Measurements from ENCODE around the gene PGLYRP2. TPM values are rescaled to one million over a fixed set of nuclear protein-coding genes. Genes with fewer than 3 reads are reported as not detected.

PGLYRP2 gene
- total and polyA plus RNA-seq, 2 of the 13 experiments (the other 11 are each of a cell fraction or from before 2014, with no cell fraction given) = 0.04 to 1.0 TPM

DNA sequence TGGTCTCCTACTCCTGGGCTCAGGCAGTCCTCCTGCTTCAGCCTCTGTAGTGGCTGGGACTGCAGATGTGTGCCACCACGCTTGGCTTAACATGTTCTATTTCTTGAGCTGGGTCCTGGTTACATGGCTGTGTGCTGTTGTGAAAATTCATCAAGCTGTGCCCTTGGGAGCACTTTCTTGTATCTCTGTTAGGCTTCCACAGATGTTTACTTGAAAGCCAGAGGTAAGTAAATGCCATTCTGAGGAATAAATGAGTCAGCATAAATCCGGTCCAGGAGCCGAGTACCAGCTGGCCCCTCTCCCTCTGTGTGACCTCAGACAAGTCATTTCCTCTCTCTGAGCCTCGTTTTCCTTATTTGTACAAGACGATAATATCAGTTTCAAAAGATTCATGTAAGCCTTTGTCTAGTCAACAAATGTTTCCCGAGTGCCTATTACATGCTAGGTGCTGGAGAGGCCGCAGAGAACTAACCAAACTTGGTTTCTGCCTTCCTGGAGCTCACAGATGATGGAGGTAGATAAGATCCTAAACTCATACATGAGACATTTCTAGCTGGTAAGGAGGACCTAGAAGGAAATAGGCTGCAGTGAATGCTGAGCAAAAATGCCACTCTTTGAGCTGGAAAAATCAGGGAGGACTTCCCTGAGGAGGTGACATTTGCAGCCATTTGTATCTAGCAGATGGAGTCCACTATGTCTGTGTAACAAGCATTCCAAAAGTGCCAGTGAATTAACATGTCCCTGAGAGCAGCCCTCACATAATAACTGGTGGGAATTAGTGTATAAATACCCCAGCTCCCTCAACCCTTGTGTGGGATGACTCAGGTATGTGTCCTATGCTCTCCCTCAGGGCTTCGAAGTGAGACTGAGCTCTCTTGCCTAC, 12.2 kb downstream of the PGLYRP2 start:
- H3K4me3 ChIP-seq (replicated peaks in 1 of 3; ENCODE audit: insufficient read depth in 1 of 3, low read depth in 2 of 3, low read length in 3 of 3) = no peak overlapping the region
- H3K9ac ChIP-seq (ENCODE audit: insufficient read depth, low read depth, low read length) = no peak overlapping the region
- in situ Hi-C loops (cut with HindIII; ENCODE audit: extremely low pct_ligation_motif_present, low pct_unique_long_range_greater_than_20kb) (no loop called here), intact Hi-C loops (cut with micrococcal nuclease; ENCODE audit: unreplicated experiment) (no loop called here)
- H4K20me1 ChIP-seq (ENCODE audit: insufficient read depth, low read length) = no peaks in the 10 kb centered on the region
- ChIA-PET POLR2A (no interaction called here), CTCF (ENCODE audit: low intra/inter-chr PET ratio, low total read pairs) (no interaction called here)
- no peaks in the 10 kb centered on the region for H3K27me3 ChIP-seq (ENCODE audit: control insufficient read depth in 1 of 2, insufficient read depth in 2 of 2, low read length in 2 of 2)
- FAIRE-seq = no peak
- ATAC-seq = no peak
- H2AFZ ChIP-seq (ENCODE audit: low read length) = no peak overlapping the region
- no peak overlapping the region for H3K4me2 ChIP-seq (ENCODE audit: low read depth, low read length)
- H3K36me3 ChIP-seq (replicated peaks in 1 of 2; ENCODE audit: control insufficient read depth in 1 of 2, insufficient read depth in 2 of 2, low read length in 2 of 2) = no peaks in the 10 kb centered on the region
- H3K79me2 ChIP-seq (ENCODE audit: insufficient read depth, low read length) = no peaks in the 10 kb centered on the region
- H3K4me1 ChIP-seq (ENCODE audit: insufficient read depth, low read length) = peaks cover 33% of the 10 kb centered on the region
- no peak overlapping the region for H3K27ac ChIP-seq (ENCODE audit: extremely low read length, insufficient read depth, low read length)
- no peaks in the 10 kb centered on the region for H3K9me3 ChIP-seq (ENCODE audit: low read length)
- no peak for DNase-seq (ENCODE audit: low spot score)
- no TSS peak for BruUV-seq (replicated peaks)
- peak; percentile 74; the same call in 1 of the 2 replicates for TF ChIP-seq RBAK (CRISPR knock-in tag; IDR thresholded peaks at IDR 0.05)
- TF ChIP-seq NFE2L2 (IDR thresholded peaks at IDR 0.05; ENCODE audit: low read length) = peak; percentile 65
- TF ChIP-seq PHF5A (CRISPR knock-in tag; IDR thresholded peaks at IDR 0.05; ENCODE audit: low read depth, unreplicated experiment) = no peak
- TF ChIP-seq MTA3 (CRISPR knock-in tag; IDR thresholded peaks at IDR 0.05) = no peak
- no peak for TF ChIP-seq ZFX (CRISPR knock-in tag; IDR thresholded peaks at IDR 0.05; ENCODE audit: low read depth)
- no peak for TF ChIP-seq ZNF367 (CRISPR knock-in tag; IDR thresholded peaks at IDR 0.05; ENCODE audit: borderline replicate concordance)
- TF ChIP-seq ATF4 (CRISPR knock-in tag; IDR thresholded peaks at IDR 0.05) = no peak
- TF ChIP-seq MAFF (IDR thresholded peaks at IDR 0.05; ENCODE audit: low read depth, low read length) = peak; percentile 81
- peak; percentile 89 for TF ChIP-seq ZFP36 (IDR thresholded peaks at IDR 0.05; ENCODE audit: borderline replicate concordance, low read depth, low read length, partially characterized antibody)
- peak; percentile 83 to 90 for TF ChIP-seq MAFK (conservative IDR thresholded peaks at IDR 0.05 in 1 of 2, IDR thresholded peaks at IDR 0.05 in 1 of 2; ENCODE audit: low read length in 2 of 2)
- 36% methylated on average over 8 of the region's 8 CpGs for WGBS (ENCODE audit: low lambda C conversion rate)
